ENCODE measurements around the gene CMPK2.
A peak's percentile ranks its signal among the peaks of the same experiment; 100 is the strongest.

CMPK2 gene

GRCh38 chr2:6841537-6842287 lies 24.0 kb downstream of the CMPK2 start:
- no peak for DNase-seq

DNA sequence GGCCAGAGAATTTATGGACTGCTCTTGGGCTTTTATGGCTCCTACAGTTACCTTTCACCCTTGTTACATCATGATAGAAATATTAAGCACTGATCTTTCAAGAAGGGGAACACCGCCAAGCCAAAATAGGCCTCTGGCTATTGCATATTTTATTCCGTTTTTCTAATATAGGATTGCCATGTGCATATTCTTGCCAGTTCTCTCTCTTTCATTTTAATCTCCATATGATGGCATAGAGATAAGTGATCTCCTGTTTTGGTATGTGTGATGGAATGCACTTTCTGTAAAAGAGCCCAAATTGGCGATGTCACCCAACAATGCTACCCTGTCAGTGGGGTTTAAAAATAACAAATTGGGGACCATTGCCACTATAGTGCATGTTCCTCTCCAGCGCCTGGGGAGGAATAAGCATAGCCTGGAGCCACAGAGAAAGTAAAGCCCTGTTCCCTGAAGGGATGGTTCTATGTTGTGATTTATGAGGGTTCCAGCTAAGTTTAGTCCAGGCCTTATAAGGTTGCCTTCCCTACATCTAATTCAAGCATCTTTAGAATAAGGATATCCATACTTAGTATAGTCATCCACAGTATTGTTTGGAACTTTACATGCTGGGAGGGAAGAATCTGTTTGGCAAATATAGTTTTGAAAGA lies 26.9 kb downstream of the CMPK2 start:
- no peak for DNase-seq

GRCh38 chr2:6835467-6835866 lies 30.2 kb downstream of the CMPK2 start:
- no peak for DNase-seq

DNA sequence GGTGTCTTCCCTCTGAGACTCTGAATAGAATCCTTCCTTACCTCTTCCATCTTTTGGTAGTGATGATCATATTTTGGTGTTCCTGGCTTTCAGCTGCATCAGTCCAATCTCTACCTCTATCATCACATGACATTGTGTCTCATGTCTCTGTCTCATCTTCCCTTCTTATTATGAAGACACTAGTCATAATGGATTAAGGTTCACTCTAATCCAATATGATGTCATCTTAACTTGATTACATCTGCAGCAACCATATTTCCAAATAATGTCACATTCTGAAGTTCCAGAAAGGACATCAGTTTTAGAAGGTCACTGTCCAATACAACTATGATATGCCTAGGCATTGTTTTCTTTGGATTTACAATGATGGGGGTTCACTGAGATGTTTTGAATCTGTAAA lies 31.5 kb downstream of the CMPK2 start:
- DNase-seq: no peak

- DNase-seq: no peak
These were observed 32.5 kb downstream of the CMPK2 start for GRCh38 chr2:6833300-6833604.

GRCh38 chr2:6832596-6833299 lies 33.0 kb downstream of the CMPK2 start:
- DNase-seq: no peak

GRCh38 chr2:6831229-6831628 lies 34.5 kb downstream of the CMPK2 start:
- DNase-seq: no peak

GRCh38 chr2:6828299-6828584 lies 37.5 kb downstream of the CMPK2 start:
- DNase-seq: no peak

GRCh38 chr2:6827566-6828298 lies 38.0 kb downstream of the CMPK2 start:
- no peak for DNase-seq

- peak; percentile 47 for DNase-seq
These were observed 39.4 kb downstream of the CMPK2 start for GRCh38 chr2:6826081-6826913.

GRCh38 chr2:6824962-6825361 lies 40.7 kb downstream of the CMPK2 start:
- no peak for DNase-seq

DNA sequence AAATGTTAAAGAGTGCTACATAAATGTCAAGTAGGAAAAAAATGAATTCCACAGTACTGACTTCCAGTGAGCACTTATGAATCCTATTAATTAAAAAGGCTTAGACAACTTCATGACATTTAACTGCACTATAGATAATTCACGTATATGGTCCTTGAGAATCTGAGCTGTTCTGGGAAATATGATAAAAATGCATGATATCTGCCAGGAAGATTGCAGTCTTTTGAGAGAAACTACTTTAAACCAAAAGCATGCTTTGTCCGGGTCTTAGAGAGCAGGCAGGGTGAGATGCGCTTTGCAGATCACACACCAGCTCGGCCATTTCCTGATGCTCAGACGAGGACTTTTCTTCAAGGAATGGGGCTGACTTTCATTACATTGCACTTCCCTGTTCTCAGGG lies 42.6 kb downstream of the CMPK2 start:
- no peak for DNase-seq

GRCh38 chr2:6822406-6822805 lies 43.3 kb downstream of the CMPK2 start:
- no peak for DNase-seq

GRCh38 chr2:6820903-6821584 lies 44.7 kb downstream of the CMPK2 start:
- DNase-seq: no peak

GRCh38 chr2:6820236-6820635 lies 45.5 kb downstream of the CMPK2 start:
- no peak for DNase-seq

DNA sequence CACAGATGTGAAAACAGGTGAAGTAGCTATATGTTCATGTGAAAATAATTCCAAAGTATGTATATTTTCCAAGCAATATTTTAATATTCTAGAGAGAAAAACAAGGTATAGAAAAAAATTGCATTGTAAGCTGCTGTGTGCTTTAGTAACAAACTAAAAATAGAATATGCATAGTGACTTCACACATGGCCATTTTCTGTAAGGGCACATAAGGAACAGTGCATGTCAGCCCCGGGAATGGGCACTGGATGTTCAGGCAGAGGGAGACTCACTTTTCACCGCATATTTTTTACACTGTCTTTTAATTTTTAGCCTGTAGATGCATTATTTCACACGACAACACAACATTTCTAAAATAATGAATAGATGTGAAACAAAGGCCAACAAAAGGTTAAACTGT lies 46.0 kb downstream of the CMPK2 start:
- DNase-seq: no peak

- no peak for DNase-seq
These were observed 47.7 kb downstream of the CMPK2 start for GRCh38 chr2:6818012-6818411.

DNA sequence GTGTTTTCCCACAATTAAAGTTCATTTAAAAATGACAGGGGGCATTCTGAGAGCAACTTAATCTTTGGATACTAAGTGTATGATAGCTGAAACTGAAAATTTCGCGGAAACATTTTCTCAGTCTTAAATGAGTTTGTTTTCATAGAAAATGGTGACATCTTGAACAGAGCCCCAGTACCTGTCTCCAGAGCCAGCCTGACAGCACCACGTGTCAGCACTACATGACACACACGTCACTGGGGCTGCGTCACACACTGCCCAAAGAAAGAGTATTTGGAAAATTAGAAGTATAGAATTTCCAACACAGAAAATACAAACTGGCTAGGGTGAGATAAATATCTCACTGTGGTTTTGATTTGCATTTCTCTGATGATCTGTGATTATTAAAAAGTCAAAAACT lies 50.8 kb downstream of the CMPK2 start:
- DNase-seq: no peak

DNA sequence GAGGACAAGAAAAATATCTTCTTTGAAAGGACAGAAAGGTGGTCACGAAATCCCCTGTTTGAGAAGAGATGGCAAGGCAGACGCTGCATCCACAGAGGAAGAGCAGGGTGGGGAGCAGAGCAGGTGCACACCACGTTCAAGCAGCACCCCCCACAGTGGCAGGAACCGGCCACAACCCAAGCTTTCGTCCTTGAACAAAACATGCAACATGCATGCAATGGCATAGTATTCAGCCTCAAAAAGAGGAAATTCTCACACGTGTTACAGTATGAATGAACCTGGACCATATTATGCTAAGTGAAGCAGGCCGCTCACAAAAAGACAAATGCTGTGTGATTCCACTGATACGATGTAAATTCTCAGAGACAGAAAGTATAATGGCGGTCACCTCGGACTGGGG lies 51.4 kb downstream of the CMPK2 start:
- DNase-seq: no peak

- no peak for DNase-seq
These were observed 52.1 kb downstream of the CMPK2 start for GRCh38 chr2:6813573-6813972.

DNA sequence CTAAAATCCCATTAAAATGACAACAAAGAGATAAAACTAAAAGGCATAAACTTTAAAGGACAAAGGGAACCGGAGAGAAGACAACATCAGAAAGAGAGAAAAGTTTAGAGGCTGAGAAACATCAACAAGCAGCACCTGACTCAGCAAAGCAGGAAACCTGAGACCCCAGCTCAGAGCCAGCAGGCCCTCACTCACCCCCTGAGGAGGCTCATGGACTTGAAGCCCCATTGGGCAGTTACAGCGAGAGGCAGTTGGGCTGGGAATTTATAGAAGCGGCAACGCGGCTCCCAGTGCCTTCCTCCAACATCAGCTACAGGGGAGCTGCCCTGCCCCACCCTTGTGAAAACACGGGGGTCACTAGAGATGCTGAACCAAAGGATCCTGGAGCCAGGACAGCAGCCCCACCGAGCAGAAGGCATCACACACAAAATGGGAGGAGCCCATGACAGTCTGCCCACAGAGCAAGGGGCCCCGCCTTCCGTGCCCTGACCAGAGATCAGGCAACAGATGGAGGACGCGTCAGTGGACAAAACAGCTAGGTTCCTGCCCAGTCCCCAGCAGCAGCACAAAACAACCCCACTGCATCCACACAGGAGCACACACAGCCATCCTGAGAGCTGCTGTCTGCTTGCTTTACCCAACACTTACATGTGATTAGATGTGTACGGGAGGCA lies 52.7 kb downstream of the CMPK2 start:
- no peak for DNase-seq

- DNase-seq: no peak
These were observed 54.7 kb downstream of the CMPK2 start for GRCh38 chr2:6810961-6811360.

Measured in activated CD8-positive, alpha-beta memory T cell treated with anti-CD3 and anti-CD28 coated beads, Interleukin-2, amount 50 U/mL, for 4 hours (primary cell).